AG04450 (cell line): Measurements from ENCODE around the gene GABBR2. TPM values are rescaled to one million over a fixed set of nuclear protein-coding genes. Genes with fewer than 3 reads are reported as not detected.

ENCODE experiments used
- CTCF ChIA-PET: fragments of 300-600, 350-600 bp; formaldehyde crosslinking; extraction: SDS; loops from one replicate; lab custom pipeline; 2022; ENCODE audit warnings: antibody characterized with exemption, inconsistent platforms; lab: Charles Lee
- POLR2A ChIA-PET: fragments of 350-600 bp; formaldehyde crosslinking; extraction: SDS; loops from one replicate; lab custom pipeline; 2021; ENCODE audit warnings: antibody characterized with exemption, inconsistent platforms; lab: Yijun Ruan, JAX
- DNase-seq: peaks from one replicate; pipeline ENCODE4 v3.0.0-alpha.2; 2011; ENCODE audit warnings: low read depth, low spot score
- H3K27ac ChIP-seq: one replicate; pipeline ENCODE4 v1.5.1; 2012; ENCODE audit warnings: low read depth, low read length, control low read depth
- H3K27me3 ChIP-seq: one replicate; pipeline ENCODE4 v1.6.0; 2012; ENCODE audit warnings: low read length; ENCODE audit not compliant: control insufficient read depth, insufficient read depth
- H3K4me3 ChIP-seq: 2 replicates; pipeline ENCODE4 v1.5.1; 2011; ENCODE audit warnings: mild to moderate bottlenecking, low read depth, low read length, control low read depth
- H3K9me3 ChIP-seq: 2 replicates; pipeline ENCODE4 v1.5.1; 2012; ENCODE audit warnings: low read length; ENCODE audit not compliant: control insufficient read depth, insufficient read depth
- CTCF ChIP-seq: IDR thresholded peaks from 2 replicates; pipeline ENCODE4 v1.5.1; 2011; ENCODE audit warnings: low read depth, low read length, control low read depth, inconsistent platforms
- polyA plus RNA-seq: library from polyadenylated mRNA; depleted of rRNA; stranded (reverse); fragments of >200 nt; gene quantifications from 2 replicates; pipeline ENCODE4 v1.2.3, GENCODE V29; 2011

Gene GABBR2
- polyA plus RNA-seq, 1 experiment, result 2.4 TPM

GRCh38 chr9:98412101-98412842, 296.5 kb downstream of the GABBR2 start:
- TF ChIP-seq CTCF, result no peak
- H3K27me3 ChIP-seq, result peaks cover 2% of the 10 kb centered on the region
- no peak for DNase-seq
- POLR2A ChIA-PET, result no interaction called here
- CTCF ChIA-PET, result interaction anchor here (1.6 kb wide), 1 partner anchor 219 kb away, joined by 3 read pairs; no protein-coding TSS in a partner anchor
- H3K27ac ChIP-seq, result no peak overlapping the region
- no peak overlapping the region for H3K4me3 ChIP-seq
- peaks cover 4% of the 10 kb centered on the region; the same call in 1 of the 2 replicates for H3K9me3 ChIP-seq

GRCh38 chr9:98410185-98410697, 298.5 kb downstream of the GABBR2 start:
- CTCF ChIA-PET, result interaction anchor here (0.6 to 2.2 kb wide), 14 partner anchors 9 to 366 kb away, joined by 3 to 13 read pairs (median 4); no protein-coding TSS in a partner anchor
- H3K27ac ChIP-seq, result no peak overlapping the region
- H3K27me3 ChIP-seq, result no peaks in the 10 kb centered on the region
- peak; percentile 73 for TF ChIP-seq CTCF
- H3K9me3 ChIP-seq, result no peaks in the 10 kb centered on the region
- DNase-seq, result peak; percentile 73
- no peak overlapping the region for H3K4me3 ChIP-seq
- POLR2A ChIA-PET, result interaction anchor here (0.6 to 0.8 kb wide), 3 partner anchors 36 to 218 kb away, joined by 3 to 6 read pairs (median 3); no protein-coding TSS in a partner anchor

GRCh38 chr9:98409719-98410118, 299.0 kb downstream of the GABBR2 start:
- no peaks in the 10 kb centered on the region for H3K27me3 ChIP-seq
- TF ChIP-seq CTCF, result no peak
- ChIA-PET POLR2A (interaction anchor here (0.5 to 0.8 kb wide), 4 partner anchors 20 to 218 kb away, joined by 3 to 6 read pairs (median 4); no protein-coding TSS in a partner anchor), CTCF (interaction anchor here (0.6 to 2.2 kb wide), 10 partner anchors 9 to 366 kb away, joined by 3 to 13 read pairs (median 6); no protein-coding TSS in a partner anchor)
- H3K9me3 ChIP-seq, result no peaks in the 10 kb centered on the region
- no peak overlapping the region for H3K4me3 ChIP-seq
- peak overlapping the region; percentile 11 for H3K27ac ChIP-seq
- DNase-seq, result no peak

- no peak for DNase-seq
Measured at GRCh38 chr9:98406469-98406868, 302.3 kb downstream of the GABBR2 start.

More at GRCh38 chr9:98406469-98406868, 302.3 kb downstream of the GABBR2 start:
- TF ChIP-seq CTCF, result no peak
- Histone ChIP-seq H3K27me3 (no peaks in the 10 kb centered on the region), H3K27ac (no peak overlapping the region), H3K4me3 (no peak overlapping the region), H3K9me3 (no peaks in the 10 kb centered on the region)
- CTCF ChIA-PET, result no interaction called here
- POLR2A ChIA-PET, result no interaction called here
